Measurements from ENCODE around the gene CCNYL1.

Gene CCNYL1

GRCh38 chr2:207782238-207783030 is 71.0 kb downstream of the CCNYL1 start:
- Mint-ChIP-seq H3K4me3 (no peak overlapping the region), H3K27me3 (ENCODE audit: low read depth, poor library complexity) (peaks cover 45% of the 10 kb centered on the region), H3K36me3 (ENCODE audit: low read depth) (no peaks in the 10 kb centered on the region), H3K27ac (no peak overlapping the region), H3K9me3 (peaks cover 4% of the 10 kb centered on the region), H3K4me1 (peaks cover 6% of the 10 kb centered on the region)
- TF ChIP-seq CTCF (IDR thresholded peaks at IDR 0.05), result no peak
- DNase-seq, result no peak

GRCh38 chr2:207783514-207783913 is 72.1 kb downstream of the CCNYL1 start:
- Mint-ChIP-seq H3K36me3 (ENCODE audit: low read depth) (no peaks in the 10 kb centered on the region), H3K27me3 (ENCODE audit: low read depth, poor library complexity) (peaks cover 39% of the 10 kb centered on the region), H3K4me1 (peaks cover 12% of the 10 kb centered on the region), H3K9me3 (peaks cover 4% of the 10 kb centered on the region), H3K4me3 (no peak overlapping the region), H3K27ac (no peak overlapping the region)
- TF ChIP-seq CTCF (IDR thresholded peaks at IDR 0.05), result no peak
- DNase-seq, result no peak

GRCh38 chr2:207784898-207785297 is 73.5 kb downstream of the CCNYL1 start:
- peaks cover 7% of the 10 kb centered on the region for H3K4me1 Mint-ChIP-seq
- H3K36me3 Mint-ChIP-seq (ENCODE audit: low read depth), result no peaks in the 10 kb centered on the region
- H3K27ac Mint-ChIP-seq, result no peak overlapping the region
- TF ChIP-seq CTCF (IDR thresholded peaks at IDR 0.05), result no peak
- no peak overlapping the region for H3K4me3 Mint-ChIP-seq
- H3K9me3 Mint-ChIP-seq, result peaks cover 4% of the 10 kb centered on the region
- no peak for DNase-seq
- peaks cover 32% of the 10 kb centered on the region for H3K27me3 Mint-ChIP-seq (ENCODE audit: low read depth, poor library complexity)

DNA sequence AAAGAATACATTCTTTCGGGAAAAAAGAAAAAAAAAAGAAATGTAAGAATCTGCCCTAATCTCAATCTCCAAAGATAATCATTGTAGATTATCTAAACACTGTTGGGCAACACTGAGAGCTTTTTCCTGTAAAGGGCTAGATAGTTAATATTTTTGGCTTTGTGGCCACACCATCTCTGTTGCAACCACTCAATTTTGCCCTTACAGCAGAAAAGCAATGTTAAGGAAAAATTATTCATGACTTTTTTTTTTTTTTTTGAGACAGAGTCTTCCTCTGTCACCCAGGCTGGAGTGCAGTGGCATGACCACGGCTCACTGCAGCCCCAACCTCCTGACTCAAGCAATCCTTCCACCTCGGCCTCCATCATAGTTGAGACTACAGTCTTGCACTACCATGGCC is 75.6 kb downstream of the CCNYL1 start:
- no peak overlapping the region for H3K4me3 Mint-ChIP-seq
- TF ChIP-seq CTCF (IDR thresholded peaks at IDR 0.05), result no peak
- peaks cover 6% of the 10 kb centered on the region for H3K4me1 Mint-ChIP-seq
- H3K27me3 Mint-ChIP-seq (ENCODE audit: low read depth, poor library complexity), result peaks cover 26% of the 10 kb centered on the region
- H3K27ac Mint-ChIP-seq, result no peak overlapping the region
- DNase-seq, result no peak
- H3K9me3 Mint-ChIP-seq, result no peaks in the 10 kb centered on the region
- no peaks in the 10 kb centered on the region for H3K36me3 Mint-ChIP-seq (ENCODE audit: low read depth)

GRCh38 chr2:207787800-207788199 is 76.4 kb downstream of the CCNYL1 start:
- no peak overlapping the region for H3K4me3 Mint-ChIP-seq
- TF ChIP-seq CTCF (IDR thresholded peaks at IDR 0.05), result no peak
- no peaks in the 10 kb centered on the region for H3K9me3 Mint-ChIP-seq
- DNase-seq, result no peak
- no peak overlapping the region for H3K27ac Mint-ChIP-seq
- peaks cover 12% of the 10 kb centered on the region for H3K4me1 Mint-ChIP-seq
- peaks cover 21% of the 10 kb centered on the region for H3K27me3 Mint-ChIP-seq (ENCODE audit: low read depth, poor library complexity)
- H3K36me3 Mint-ChIP-seq (ENCODE audit: low read depth), result no peaks in the 10 kb centered on the region

- H3K27me3 Mint-ChIP-seq (ENCODE audit: low read depth, poor library complexity), result peaks cover 29% of the 10 kb centered on the region
- TF ChIP-seq CTCF (IDR thresholded peaks at IDR 0.05), result no peak
- H3K36me3 Mint-ChIP-seq (ENCODE audit: low read depth), result no peaks in the 10 kb centered on the region
- H3K4me3 Mint-ChIP-seq, result no peak overlapping the region
- H3K27ac Mint-ChIP-seq, result peak overlapping the region; percentile 44
- no peak for DNase-seq
- no peaks in the 10 kb centered on the region for H3K9me3 Mint-ChIP-seq
- peaks cover 12% of the 10 kb centered on the region for H3K4me1 Mint-ChIP-seq
Observed at GRCh38 chr2:207790898-207791297, 79.5 kb downstream of the CCNYL1 start.
